SK-N-SH (cell line): ENCODE results near the gene PAM. TPM values are rescaled to one million over a fixed set of nuclear protein-coding genes. Genes with fewer than 3 reads are reported as not detected.

Source experiments
- CTCF ChIA-PET: fragments of 300-600, 350-600 bp; formaldehyde crosslinking; extraction: SDS; loops from one replicate; lab custom pipeline; 2021; lab: Yijun Ruan, JAX
- POLR2A ChIA-PET: fragments of 350-600 bp; sonication (Branson Sonifier 250); formaldehyde crosslinking; extraction: SDS; loops from one replicate; lab custom pipeline; 2020; ENCODE audit warnings: antibody characterized with exemption, inconsistent platforms; lab: Yijun Ruan, JAX
- DNase-seq: peaks from one replicate; pipeline ENCODE4 v3.0.0; 2012
- H2AFZ ChIP-seq: fragments of 200-600 bp; sonication (generic); 2 replicates; pipeline ENCODE4 v1.8.1; 2016; ENCODE audit warnings: antibody characterized with exemption, mild to moderate bottlenecking, low read depth
- H3F3A ChIP-seq: fragments of 200-600 bp; sonication (generic); replicated peaks from 2 replicates; pipeline ENCODE3; 2016; ENCODE audit warnings: antibody characterized with exemption, mild to moderate bottlenecking; ENCODE audit not compliant: insufficient read depth
- H3K27ac ChIP-seq, 2 experiments: fragments of 200-500 bp in 1 of 2; fragments of 200-600 bp in 1 of 2; sonication (Bioruptor generic) in 1 of 2; sonication (generic), shearing (Covaris generic) in 1 of 2; 2 replicates each; pipeline versions ENCODE4 v1.5.1 to v1.6.1; 2014 to 2016; ENCODE audit warnings: low read depth in 2 of 2, inconsistent platforms in 1 of 2, low read length in 1 of 2, mild to moderate bottlenecking in 1 of 2, mixed read lengths in 1 of 2
- H3K27me3 ChIP-seq: fragments of 200-600 bp; sonication (generic), shearing (Covaris generic); 2 replicates; pipeline ENCODE4 v1.6.1; 2016; ENCODE audit warnings: mixed run types; ENCODE audit not compliant: insufficient read depth
- H3K36me3 ChIP-seq, 2 experiments: fragments of 200-500 bp in 1 of 2; fragments of 200-600 bp in 1 of 2; sonication (Bioruptor generic) in 1 of 2; sonication (generic) in 1 of 2; replicated peaks in 1 of 2; 2 replicates each; pipeline versions ENCODE3 to v1.5.1; 2014 to 2016; ENCODE audit warnings: low read length in 1 of 2, mild to moderate bottlenecking in 1 of 2; ENCODE audit not compliant: insufficient read depth in 2 of 2, control insufficient read depth in 1 of 2
- H3K4me1 ChIP-seq, 2 experiments: fragments of 200-500 bp in 1 of 2; fragments of 200-600 bp in 1 of 2; sonication (Bioruptor generic) in 1 of 2; sonication (generic), shearing (Covaris generic) in 1 of 2; 2 replicates each; pipeline versions ENCODE4 v1.5.1 to v1.6.1; 2014 to 2016; ENCODE audit warnings: low read depth in 1 of 2, low read length in 1 of 2, mixed run types in 1 of 2; ENCODE audit not compliant: insufficient read depth in 2 of 2, control insufficient read depth in 1 of 2
- H3K4me2 ChIP-seq: fragments of 200-600 bp; sonication (generic), shearing (Covaris generic); 2 replicates; pipeline ENCODE4 v1.6.1; 2017; ENCODE audit warnings: mixed run types
- H3K4me3 ChIP-seq, 2 experiments: fragments of 200-500 bp in 1 of 2; fragments of 200-600 bp in 1 of 2; sonication (Bioruptor generic) in 1 of 2; sonication (generic), shearing (Covaris generic) in 1 of 2; 2 replicates each; pipeline versions ENCODE4 v1.5.1 to v1.8.1; 2014 to 2016; ENCODE audit warnings: low read depth in 2 of 2, inconsistent platforms in 1 of 2, low read length in 1 of 2, mild to moderate bottlenecking in 1 of 2, mixed read lengths in 1 of 2, moderate library complexity in 1 of 2
- H3K79me2 ChIP-seq: fragments of 200-600 bp; sonication (generic); 2 replicates; pipeline ENCODE4 v1.8.1; 2017; ENCODE audit warnings: mild to moderate bottlenecking; ENCODE audit not compliant: insufficient read depth
- H3K9ac ChIP-seq: fragments of 200-600 bp; sonication (generic); 2 replicates; pipeline ENCODE4 v1.6.1; 2017; ENCODE audit warnings: mixed run types
- H3K9me2 ChIP-seq: fragments of 200-600 bp; sonication (generic); 2 replicates; pipeline ENCODE4 v1.6.1; 2017; ENCODE audit warnings: mixed run types
- H3K9me3 ChIP-seq: fragments of 200-600 bp; sonication (generic); 2 replicates; pipeline ENCODE4 v1.6.1; 2017; ENCODE audit warnings: mixed run types, mild to moderate bottlenecking, moderate library complexity
- H4K20me1 ChIP-seq: fragments of 200-600 bp; sonication (generic); 2 replicates; pipeline ENCODE4 v1.6.1; 2017; ENCODE audit warnings: mild to moderate bottlenecking, mixed run types; ENCODE audit not compliant: insufficient read depth
- FOXM1 ChIP-seq: IDR thresholded peaks from 2 replicates; pipeline ENCODE4 v1.4.0; 2012; ENCODE audit warnings: low read depth, mild to moderate bottlenecking
- MEF2A ChIP-seq: IDR thresholded peaks from 2 replicates; pipeline ENCODE4 v1.4.0; 2012; ENCODE audit warnings: low read depth, borderline replicate concordance
- MXI1 ChIP-seq: IDR thresholded peaks from 2 replicates; pipeline ENCODE4 v1.6.1; 2012; ENCODE audit warnings: mild to moderate bottlenecking, low read depth, low read length, improper control_type of control experiment
- NRF1 ChIP-seq: IDR thresholded peaks from 2 replicates; pipeline ENCODE4 v1.6.1; 2012; ENCODE audit warnings: low read depth, mild to moderate bottlenecking, low read length
- RFX5 ChIP-seq: IDR thresholded peaks from 2 replicates; pipeline ENCODE4 v1.6.1; 2012; ENCODE audit warnings: mild to moderate bottlenecking, improper control_type of control experiment, low read length
- TCF12 ChIP-seq: IDR thresholded peaks from 2 replicates; pipeline ENCODE4 v1.4.0; 2012
- WGBS: methylation state at CpG from one replicate; pipeline ENCODE4 v1.1.6; 2017; ENCODE audit warnings: low lambda C conversion rate; 5-methylcytosine and 5-hydroxymethylcytosine counted together
- polyA plus RNA-seq, 3 experiments: library from polyadenylated mRNA; depleted of rRNA; stranded (reverse); fragments of >200 nt; gene quantifications; 2 replicates each; pipeline ENCODE4 v1.2.3, GENCODE V29; 2012
- TF ChIP-seq, protein P1 (sequence below): fragments of 150-350 bp; IDR thresholded peaks from 2 replicates; pipeline ENCODE4 v1.6.1; 2016; ENCODE audit warnings: mild to moderate bottlenecking, low read depth, low read length
- TF ChIP-seq, protein P2 (sequence below): IDR thresholded peaks from 2 replicates; pipeline ENCODE4; 2012
- TF ChIP-seq, protein P3 (sequence below): IDR thresholded peaks from 2 replicates; pipeline ENCODE4 v1.6.1; 2012; ENCODE audit warnings: mild to moderate bottlenecking, low read depth, low read length, moderate library complexity

PAM gene
- polyA plus RNA-seq, 1 of the 3 experiments (the other 2 are of a cell fraction) = 507 TPM

DNA sequence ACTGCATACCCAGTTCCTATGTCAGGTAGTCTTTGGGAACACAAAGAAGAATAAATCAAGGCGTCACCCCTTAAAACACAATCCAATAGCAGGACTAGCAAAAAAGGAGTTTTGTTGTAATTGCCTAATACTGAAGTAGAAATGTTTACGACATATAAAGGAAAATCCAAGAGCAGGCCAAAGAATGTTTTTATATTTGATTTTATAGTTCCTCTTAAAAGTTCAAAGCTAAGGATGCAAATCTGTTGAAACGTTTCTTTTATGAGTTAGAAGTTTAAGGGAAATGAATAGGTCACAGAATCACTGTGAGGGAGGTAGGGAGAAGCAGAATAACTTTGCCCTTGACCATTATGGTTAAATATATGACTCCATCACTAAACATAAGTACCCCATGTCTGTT lies 136.1 kb downstream of the PAM start (continued):
- TF ChIP-seq TCF12 (no peak), FOXM1 (no peak), MXI1 (no peak), MEF2A (no peak), RFX5 (no peak)
- TF ChIP-seq, protein P1, sequence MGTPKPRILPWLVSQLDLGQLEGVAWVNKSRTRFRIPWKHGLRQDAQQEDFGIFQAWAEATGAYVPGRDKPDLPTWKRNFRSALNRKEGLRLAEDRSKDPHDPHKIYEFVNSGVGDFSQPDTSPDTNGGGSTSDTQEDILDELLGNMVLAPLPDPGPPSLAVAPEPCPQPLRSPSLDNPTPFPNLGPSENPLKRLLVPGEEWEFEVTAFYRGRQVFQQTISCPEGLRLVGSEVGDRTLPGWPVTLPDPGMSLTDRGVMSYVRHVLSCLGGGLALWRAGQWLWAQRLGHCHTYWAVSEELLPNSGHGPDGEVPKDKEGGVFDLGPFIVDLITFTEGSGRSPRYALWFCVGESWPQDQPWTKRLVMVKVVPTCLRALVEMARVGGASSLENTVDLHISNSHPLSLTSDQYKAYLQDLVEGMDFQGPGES = no peak
- TF ChIP-seq, protein P2, sequence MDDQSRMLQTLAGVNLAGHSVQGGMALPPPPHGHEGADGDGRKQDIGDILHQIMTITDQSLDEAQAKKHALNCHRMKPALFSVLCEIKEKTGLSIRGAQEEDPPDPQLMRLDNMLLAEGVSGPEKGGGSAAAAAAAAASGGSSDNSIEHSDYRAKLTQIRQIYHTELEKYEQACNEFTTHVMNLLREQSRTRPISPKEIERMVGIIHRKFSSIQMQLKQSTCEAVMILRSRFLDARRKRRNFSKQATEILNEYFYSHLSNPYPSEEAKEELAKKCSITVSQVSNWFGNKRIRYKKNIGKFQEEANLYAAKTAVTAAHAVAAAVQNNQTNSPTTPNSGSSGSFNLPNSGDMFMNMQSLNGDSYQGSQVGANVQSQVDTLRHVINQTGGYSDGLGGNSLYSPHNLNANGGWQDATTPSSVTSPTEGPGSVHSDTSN = no peak

DNA sequence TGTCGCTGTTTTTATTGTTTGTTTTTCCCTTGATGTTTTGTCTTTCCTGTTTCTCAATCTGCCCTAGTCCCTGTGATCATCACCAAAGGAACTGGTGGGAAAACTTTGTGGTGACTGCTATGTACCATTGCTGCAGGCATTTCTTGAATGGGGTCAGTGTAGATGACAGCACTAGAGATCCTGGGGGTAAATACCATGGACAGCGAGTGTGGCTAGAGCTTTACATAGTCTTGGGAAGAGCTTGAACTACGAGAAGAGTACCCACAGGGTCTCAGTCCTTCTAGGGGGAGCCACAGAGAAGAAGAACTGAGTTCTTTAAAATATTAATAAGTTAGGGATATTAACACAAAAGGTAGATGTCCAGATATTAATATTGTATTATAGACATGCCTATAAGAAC lies 138.8 kb downstream of the PAM start:
- 91% methylated on average over 3 of the region's 3 CpGs for WGBS
- ChIA-PET CTCF (interaction anchor here (0.6 kb wide), 1 partner anchor 51 kb away, joined by 3 read pairs; no protein-coding TSS in a partner anchor), POLR2A (no interaction called here)

More for the DNA sequence above, 138.8 kb downstream of the PAM start:
- Histone ChIP-seq H3K27ac (no peak overlapping the region), H3K9me3 (no peaks in the 10 kb centered on the region), H4K20me1 (peaks cover 18% of the 10 kb centered on the region; the same call in 1 of the 2 replicates), H3K4me3 (no peak overlapping the region), H3K4me2 (no peak overlapping the region)
- TF ChIP-seq, protein P3, sequence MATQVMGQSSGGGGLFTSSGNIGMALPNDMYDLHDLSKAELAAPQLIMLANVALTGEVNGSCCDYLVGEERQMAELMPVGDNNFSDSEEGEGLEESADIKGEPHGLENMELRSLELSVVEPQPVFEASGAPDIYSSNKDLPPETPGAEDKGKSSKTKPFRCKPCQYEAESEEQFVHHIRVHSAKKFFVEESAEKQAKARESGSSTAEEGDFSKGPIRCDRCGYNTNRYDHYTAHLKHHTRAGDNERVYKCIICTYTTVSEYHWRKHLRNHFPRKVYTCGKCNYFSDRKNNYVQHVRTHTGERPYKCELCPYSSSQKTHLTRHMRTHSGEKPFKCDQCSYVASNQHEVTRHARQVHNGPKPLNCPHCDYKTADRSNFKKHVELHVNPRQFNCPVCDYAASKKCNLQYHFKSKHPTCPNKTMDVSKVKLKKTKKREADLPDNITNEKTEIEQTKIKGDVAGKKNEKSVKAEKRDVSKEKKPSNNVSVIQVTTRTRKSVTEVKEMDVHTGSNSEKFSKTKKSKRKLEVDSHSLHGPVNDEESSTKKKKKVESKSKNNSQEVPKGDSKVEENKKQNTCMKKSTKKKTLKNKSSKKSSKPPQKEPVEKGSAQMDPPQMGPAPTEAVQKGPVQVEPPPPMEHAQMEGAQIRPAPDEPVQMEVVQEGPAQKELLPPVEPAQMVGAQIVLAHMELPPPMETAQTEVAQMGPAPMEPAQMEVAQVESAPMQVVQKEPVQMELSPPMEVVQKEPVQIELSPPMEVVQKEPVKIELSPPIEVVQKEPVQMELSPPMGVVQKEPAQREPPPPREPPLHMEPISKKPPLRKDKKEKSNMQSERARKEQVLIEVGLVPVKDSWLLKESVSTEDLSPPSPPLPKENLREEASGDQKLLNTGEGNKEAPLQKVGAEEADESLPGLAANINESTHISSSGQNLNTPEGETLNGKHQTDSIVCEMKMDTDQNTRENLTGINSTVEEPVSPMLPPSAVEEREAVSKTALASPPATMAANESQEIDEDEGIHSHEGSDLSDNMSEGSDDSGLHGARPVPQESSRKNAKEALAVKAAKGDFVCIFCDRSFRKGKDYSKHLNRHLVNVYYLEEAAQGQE = peak; percentile 92
- TF ChIP-seq NRF1 = no peak
- TF ChIP-seq, all 33 proteins: peak for 1
- no peak for DNase-seq
- H3F3A ChIP-seq = no peaks in the 10 kb centered on the region
- peaks cover 89% of the 10 kb centered on the region for H3K79me2 ChIP-seq
- no peaks in the 10 kb centered on the region for H3K27me3 ChIP-seq
- no peaks in the 10 kb centered on the region; a peak in 2 of 4 replicates for H3K4me1 ChIP-seq
- no peak overlapping the region for H2AFZ ChIP-seq
- H3K9ac ChIP-seq = no peak overlapping the region
- peaks cover 8 to 19% of the 10 kb centered on the region in 2 experiments for H3K36me3 ChIP-seq
- no peaks in the 10 kb centered on the region for H3K9me2 ChIP-seq
